K562 (cell line): ENCODE results near the gene PRMT7. TPM values are rescaled to one million over a fixed set of nuclear protein-coding genes. Genes with fewer than 3 reads are reported as not detected.

Source experiments
- ARHGAP35 ChIP-seq: fragments of 450-650 bp; IDR thresholded peaks from 2 replicates; pipeline ENCODE4 v1.6.1; 2018; ENCODE audit not compliant: partially characterized antibody
- CEBPZ ChIP-seq: fragments of 150-350 bp; IDR thresholded peaks from 2 replicates; pipeline ENCODE4 v1.6.1; 2014; ENCODE audit warnings: low read depth, mild to moderate bottlenecking, low read length, borderline replicate concordance
- ELF1 ChIP-seq: fragments of 200-800 bp; sonication (Bioruptor generic); IDR thresholded peaks from 2 replicates; pipeline ENCODE4 v1.6.1; 2016; ENCODE audit warnings: missing genetic modification characterization, missing compliant biosample characterization
- ETV6 ChIP-seq, 3 experiments: fragments of 150-350 bp in 1 of 3; sonication (generic) in 1 of 3; formaldehyde crosslinking in 1 of 3; IDR thresholded peaks; 2 replicates each; pipeline versions ENCODE4 v1.6.1 to v1.8.0; 2014 to 2022; ENCODE audit warnings: borderline replicate concordance in 2 of 3, low read depth in 2 of 3, antibody characterized with exemption in 1 of 3, low read length in 1 of 3, mild to moderate bottlenecking in 1 of 3, missing genetic modification reagents in 1 of 3
- FOXJ2 ChIP-seq: fragments of 200-800 bp; sonication (Bioruptor generic); IDR thresholded peaks from 2 replicates; pipeline ENCODE4 v1.6.1; 2016; ENCODE audit warnings: missing genetic modification characterization, missing compliant biosample characterization
- FUS ChIP-seq: fragments of 200-400 bp; formaldehyde crosslinking; optimal IDR thresholded peaks from 2 replicates; pipeline ENCODE3; 2017; ENCODE audit warnings: low read depth, low read length
- IFI16 ChIP-seq: fragments of 250-450 bp; sonication (Bioruptor Pico); IDR thresholded peaks from 2 replicates; pipeline ENCODE4 v2.1.2; 2022; ENCODE audit warnings: mild to moderate bottlenecking, inconsistent platforms
- LCOR ChIP-seq: sonication (generic); formaldehyde crosslinking; IDR thresholded peaks from 2 replicates; pipeline ENCODE4 v1.8.0; 2022; ENCODE audit warnings: mild to moderate bottlenecking, missing genetic modification reagents
- MAFF ChIP-seq: IDR thresholded peaks from 2 replicates; pipeline ENCODE4 v1.6.1; 2012; ENCODE audit warnings: low read length, improper control_type of control experiment
- MBD1 ChIP-seq: fragments of 250-450 bp; sonication (Bioruptor Pico); IDR thresholded peaks from 2 replicates; pipeline ENCODE4 v1.8.0; 2022; ENCODE audit warnings: inconsistent platforms
- MEF2D ChIP-seq: conservative IDR thresholded peaks from 2 replicates; pipeline ENCODE4 v1.6.1; 2016; ENCODE audit warnings: low read depth, missing genetic modification characterization, missing compliant biosample characterization
- NFE2L1 ChIP-seq: fragments of 450-650 bp; IDR thresholded peaks from 2 replicates; pipeline ENCODE4 v1.6.1; 2016; ENCODE audit warnings: missing genetic modification characterization, low read depth, mild to moderate bottlenecking, missing compliant biosample characterization, moderate library complexity, borderline replicate concordance
- NUFIP1 ChIP-seq: fragments of 450-650 bp; IDR thresholded peaks from 2 replicates; pipeline ENCODE4 v1.6.1; 2018; ENCODE audit not compliant: partially characterized antibody
- PTTG1 ChIP-seq: fragments of 450-650 bp; IDR thresholded peaks from 2 replicates; pipeline ENCODE4 v1.6.1; 2016; ENCODE audit warnings: low read depth, mild to moderate bottlenecking, missing genetic modification characterization, missing compliant biosample characterization
- PYGO2 ChIP-seq: fragments of 450-650 bp; IDR thresholded peaks from 2 replicates; pipeline ENCODE4 v1.6.1; 2016; ENCODE audit warnings: mild to moderate bottlenecking, missing genetic modification characterization, moderate library complexity, missing compliant biosample characterization
- SMAD3 ChIP-seq: fragments of 450-650 bp; formaldehyde crosslinking; conservative IDR thresholded peaks from 2 replicates; pipeline ENCODE4 v1.4.0; 2020; ENCODE audit warnings: mild to moderate bottlenecking
- SMC3 ChIP-seq: conservative IDR thresholded peaks from 2 replicates; pipeline ENCODE4 v1.6.1; 2011; ENCODE audit warnings: low read depth, low read length, improper control_type of control experiment; ENCODE audit not compliant: insufficient read depth
- THRA ChIP-seq: fragments of 450-650 bp; IDR thresholded peaks from 2 replicates; pipeline ENCODE4 v1.6.1; 2017; ENCODE audit warnings: mild to moderate bottlenecking, moderate library complexity
- ZKSCAN8 ChIP-seq: fragments of 200-800 bp; sonication (Bioruptor generic); IDR thresholded peaks from 2 replicates; pipeline ENCODE4 v1.6.1; 2016; ENCODE audit warnings: missing genetic modification characterization, missing compliant biosample characterization
- ZNF165 ChIP-seq: fragments of 250-450 bp; sonication (Bioruptor Pico); IDR thresholded peaks from 2 replicates; pipeline ENCODE4 v1.4.0; 2020; ENCODE audit warnings: borderline replicate concordance
- ZNF589 ChIP-seq: fragments of 200-800 bp; sonication (Bioruptor generic); IDR thresholded peaks from 2 replicates; pipeline ENCODE4 v1.6.1; 2016; ENCODE audit warnings: low read depth, missing genetic modification characterization, missing compliant biosample characterization
- polyA plus RNA-seq, 8 experiments: library from polyadenylated mRNA; depleted of rRNA in 4 of 8; stranded (reverse) in 5 of 8; unstranded in 3 of 8; fragments of >200 nt; fragmentation: Nextera tagmentation in 2 of 8; fragmentation: Illumina TruSeq in 1 of 8; extraction: Ambion mirVana in 2 of 8; extraction: Trizol in 1 of 8; gene quantifications; 2 replicates each; pipeline versions ENCODE4 v1.2.1 to v1.2.3, GENCODE V29; 2011 to 2014; ENCODE audit warnings: inconsistent platforms in 1 of 8, missing spikeins in 1 of 8
- total RNA-seq, 7 experiments: library from RNA; depleted of rRNA in 6 of 7; stranded (reverse); fragments of >200 nt in 6 of 7; fragmentation: Illumina TruSeq in 2 of 7; extraction: Trizol in 2 of 7; gene quantifications; 2 replicates each; pipeline versions ENCODE4 v1.2.1 to v1.2.3, GENCODE V29; 2011 to 2021; ENCODE audit warnings: low replicate concordance in 1 of 7

PRMT7 gene
- total and polyA plus RNA-seq, 9 of the 15 experiments (the other 6 are each of a cell fraction or from before 2014, with no cell fraction given): 6.4 to 88.8 (median 73.1) TPM

- TF ChIP-seq THRA (no peak), CEBPZ (no peak), SMC3 (no peak; the same call in 1 of the 2 replicates), ELF1 (tag) (peak; percentile 87), ZKSCAN8 (CRISPR knock-in tag) (no peak), NFE2L1 (tag) (no peak), MEF2D (no peak), ZNF165 (no peak), ARHGAP35 (no peak), LCOR (CRISPR knock-in tag) (no peak; the same call in 1 of the 2 replicates), FOXJ2 (tag) (no peak), MAFF (no peak), PYGO2 (no peak), ZNF589 (no peak), FUS (peak; percentile 10), PTTG1 (tag) (no peak), NUFIP1 (no peak), SMAD3 (CRISPR knock-in tag) (0 out of 2 replicates have a peak, but pooled peaks have one; percentile 39), IFI16 (no peak), ETV6 (IDR thresholded peaks at IDR 0.05; ENCODE audit: borderline replicate concordance in 1 of 2, low read depth in 2 of 2, low read length in 1 of 2) (no peak), ETV6 (CRISPR knock-in tag; IDR thresholded peaks at IDR 0.05; ENCODE audit: borderline replicate concordance) (peak; percentile 78; the same call in 1 of the 2 replicates), MBD1 (CRISPR knock-in tag) (no peak)
These were observed 46.4 kb upstream of the PRMT7 start, which contains the start of gene SLC7A6 (continued) for GRCh38 chr16:68264128-68265077.
